ENCODE results near the gene TULP1.

Gene TULP1

DNA sequence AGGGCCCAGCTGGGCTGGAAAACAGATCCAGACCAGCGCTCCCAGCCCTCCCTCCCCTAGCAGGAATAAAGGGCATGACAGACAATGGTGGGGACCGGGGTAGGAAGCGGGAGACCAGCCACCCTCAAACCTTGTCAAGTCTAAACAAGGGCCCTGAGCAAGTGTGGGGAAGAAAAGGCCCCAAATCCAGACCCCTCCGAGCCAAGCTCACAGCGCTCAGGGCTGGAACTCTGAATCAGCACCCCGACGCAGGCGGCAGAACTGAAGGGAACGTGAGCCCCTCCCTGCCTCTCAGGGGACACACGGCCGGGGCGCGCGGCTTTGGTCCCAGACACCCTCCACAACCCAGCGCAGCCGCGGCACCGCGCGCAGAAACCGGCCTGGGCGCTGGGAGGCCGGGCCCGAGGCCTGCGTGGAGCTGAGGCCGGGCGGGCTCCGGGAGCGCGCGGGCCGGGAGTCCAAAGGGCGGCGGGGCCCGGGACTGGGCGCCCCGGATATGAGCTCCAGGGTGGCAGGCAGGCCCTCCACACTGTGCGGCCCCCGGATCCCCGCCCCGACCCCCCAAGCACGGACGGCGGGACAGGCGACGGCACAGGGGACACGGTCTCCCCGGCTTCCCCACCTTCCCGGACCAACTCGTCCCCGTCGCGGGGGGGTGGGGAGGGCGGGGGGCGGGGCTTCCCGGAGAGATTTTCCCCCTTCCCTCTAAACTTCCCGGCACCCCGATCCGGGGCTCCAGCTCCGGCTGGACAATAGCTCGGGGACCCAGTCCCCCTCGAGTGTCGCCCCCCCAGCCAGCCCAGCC is 16.5 kb downstream of the TULP1 start:
- DNase-seq, result no peak

DNA sequence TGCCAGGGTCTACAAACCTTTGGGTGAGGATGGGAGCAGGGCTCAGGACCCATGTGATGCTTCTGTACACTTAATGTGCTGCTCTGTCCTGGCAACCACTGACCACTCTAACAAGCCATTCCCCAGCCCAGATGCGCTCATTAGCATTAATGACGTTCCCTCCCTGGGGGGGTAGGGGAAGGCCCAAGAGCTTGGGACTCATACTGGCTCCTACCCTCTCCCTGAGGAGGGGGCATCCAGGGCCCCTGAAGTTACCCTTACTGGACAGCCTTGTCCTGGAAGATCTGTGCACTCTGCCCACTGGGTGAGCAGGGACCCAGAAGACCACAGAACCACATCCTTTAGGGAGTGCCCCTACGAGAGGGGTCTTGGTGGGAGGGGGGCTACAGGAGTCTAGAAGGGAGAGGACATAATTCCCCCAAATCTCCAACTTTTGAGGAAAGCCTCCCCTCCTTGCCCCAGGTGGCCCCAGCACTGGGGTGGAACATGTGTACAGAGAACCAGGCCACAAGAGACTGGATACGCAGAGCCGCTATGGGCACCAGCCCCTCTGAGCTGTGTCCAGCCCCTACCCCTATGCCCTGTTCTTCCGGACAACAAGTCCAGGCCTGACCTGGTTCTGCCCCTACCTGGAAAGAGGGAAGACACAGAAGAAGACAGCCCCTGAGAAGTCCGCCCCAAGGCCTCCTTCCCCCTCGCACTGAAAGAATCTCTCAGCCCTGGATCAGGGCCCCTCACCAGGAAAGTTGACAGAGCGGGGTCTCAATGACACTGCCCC is 17.2 kb downstream of the TULP1 start:
- DNase-seq, result no peak

DNA sequence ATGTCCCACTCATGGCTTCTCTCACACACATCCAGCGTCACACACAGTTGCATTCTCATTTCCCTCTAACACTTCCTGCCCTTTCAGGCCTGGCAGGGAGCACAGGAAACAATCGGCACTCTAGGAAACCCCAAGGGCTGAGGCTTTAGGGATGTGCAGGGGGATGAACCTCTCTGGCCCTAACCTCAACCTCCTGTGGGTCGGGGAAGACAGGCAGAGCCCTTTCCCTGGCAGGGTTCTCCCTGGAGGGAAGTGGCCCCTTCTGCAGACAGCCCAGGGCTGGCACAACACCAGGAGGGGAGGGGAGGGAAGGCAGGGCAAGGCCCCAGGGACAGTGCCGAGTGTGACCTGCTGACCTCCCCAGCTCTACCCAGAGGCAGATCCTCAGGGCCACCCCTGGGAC is 18.5 kb downstream of the TULP1 start:
- DNase-seq, result no peak

DNA sequence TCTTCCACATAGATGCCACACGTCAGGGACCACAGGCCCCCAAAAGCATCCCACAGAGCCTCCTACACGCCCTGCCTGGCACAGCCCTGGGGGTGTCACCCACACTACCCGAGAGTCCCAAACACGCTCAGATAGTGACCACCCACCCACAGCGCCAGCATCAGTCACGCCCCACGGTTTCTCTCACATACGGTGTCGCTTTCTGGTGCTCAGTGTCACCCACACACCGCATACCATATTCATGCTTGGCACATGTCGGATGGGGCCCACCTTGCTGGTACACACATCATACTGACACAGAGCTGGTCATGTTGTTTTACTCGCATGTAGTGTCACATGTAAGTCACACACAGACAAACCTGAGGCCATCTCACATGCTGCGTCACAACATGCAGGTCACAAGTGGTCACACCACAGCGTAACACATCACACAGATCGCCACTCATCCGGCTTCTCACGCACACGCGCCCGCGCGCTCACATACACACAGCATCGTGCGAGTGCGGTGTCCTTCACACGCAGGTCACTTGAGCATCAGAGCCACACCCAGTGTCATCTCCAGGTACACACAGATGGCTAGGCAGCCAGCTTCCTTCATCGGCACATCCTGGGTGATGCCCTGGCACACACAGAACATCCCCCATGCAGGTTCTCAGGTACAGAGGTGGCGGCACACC is 19.3 kb downstream of the TULP1 start:
- no peak for DNase-seq

DNA sequence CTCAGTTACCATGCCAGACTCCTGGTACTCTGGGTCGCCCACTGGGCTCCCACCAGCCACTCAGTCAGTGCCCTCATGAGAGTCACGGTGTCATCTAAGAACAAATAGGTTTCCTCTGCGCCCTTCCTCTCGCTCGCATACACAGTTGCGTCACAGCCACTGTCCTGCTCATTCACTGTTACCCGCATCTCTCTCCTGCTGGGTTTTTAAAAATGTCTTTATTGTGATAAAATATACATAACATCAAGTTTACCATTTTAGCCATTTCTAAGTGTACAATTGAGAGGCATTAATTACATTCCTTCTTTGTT is 19.8 kb downstream of the TULP1 start:
- no peak for DNase-seq

DNA sequence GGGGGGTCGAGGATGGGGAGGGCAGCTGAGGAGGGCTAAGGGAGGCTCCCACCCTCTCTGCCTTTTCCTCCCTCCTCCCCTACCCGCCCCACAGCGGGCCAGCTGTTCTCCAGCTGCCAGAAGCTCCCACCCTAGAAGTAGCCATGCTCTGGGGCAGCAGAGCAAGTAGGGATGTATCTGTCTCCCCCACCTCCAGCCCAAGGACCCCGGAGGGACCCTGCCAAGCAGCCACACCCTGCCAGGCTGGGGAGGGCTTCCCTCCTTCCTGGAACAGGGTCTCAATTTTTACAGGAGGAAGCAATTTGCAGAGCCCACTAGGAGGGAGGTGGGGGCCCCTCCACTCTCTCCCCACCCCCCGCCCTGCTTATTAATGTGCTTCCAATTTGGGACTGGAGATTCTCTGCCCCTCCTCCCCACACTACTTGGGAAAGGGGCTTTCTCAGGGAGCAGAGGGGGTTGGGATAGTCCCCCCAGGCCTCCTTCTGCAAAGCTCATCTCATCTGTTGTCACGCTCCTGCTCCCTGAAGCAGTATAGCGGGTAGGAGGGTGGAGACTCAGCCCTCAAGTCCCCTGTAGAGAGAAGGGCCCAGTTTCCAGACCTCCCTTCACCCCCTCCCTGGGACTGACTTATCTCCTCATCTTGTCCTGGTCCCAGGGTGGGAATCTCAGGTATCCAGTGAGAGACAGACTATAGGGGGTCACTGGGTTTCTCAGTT is 20.3 kb downstream of the TULP1 start:
- no peak for DNase-seq

DNA sequence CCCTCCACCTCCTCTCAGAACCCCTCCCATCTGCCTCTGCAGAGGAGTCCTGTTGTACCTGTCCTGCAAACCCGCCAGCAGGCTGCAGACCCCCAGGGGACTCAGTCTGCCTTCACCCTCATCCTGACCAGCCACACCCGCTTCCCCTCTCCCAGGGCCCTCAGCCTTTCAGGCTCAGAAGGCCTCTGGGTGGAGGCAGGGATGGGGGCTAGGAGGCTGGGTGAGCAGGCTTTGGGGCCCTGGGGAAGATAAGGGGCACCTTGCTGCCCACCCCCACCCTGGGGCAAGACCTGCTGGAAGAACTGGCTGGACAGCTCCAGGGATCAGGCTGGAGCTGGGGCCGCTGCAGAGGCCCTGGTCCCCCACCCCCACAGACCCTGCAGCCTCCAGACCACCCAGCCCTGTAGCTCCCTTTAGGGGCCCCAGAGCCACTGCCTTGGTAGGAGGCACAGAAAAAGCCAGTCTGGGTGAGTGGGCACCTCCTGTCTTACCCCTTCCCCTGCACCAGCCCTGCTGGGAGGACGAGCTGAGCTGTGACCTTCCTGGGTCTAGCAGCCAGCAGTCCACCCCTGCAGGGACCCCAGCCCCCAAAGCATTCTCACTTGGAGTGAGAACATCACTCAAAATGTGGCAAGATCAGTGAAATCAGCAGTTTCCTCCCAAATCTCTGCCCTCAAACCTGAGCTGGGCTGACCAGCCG is 21.0 kb downstream of the TULP1 start:
- no peak for DNase-seq

DNA sequence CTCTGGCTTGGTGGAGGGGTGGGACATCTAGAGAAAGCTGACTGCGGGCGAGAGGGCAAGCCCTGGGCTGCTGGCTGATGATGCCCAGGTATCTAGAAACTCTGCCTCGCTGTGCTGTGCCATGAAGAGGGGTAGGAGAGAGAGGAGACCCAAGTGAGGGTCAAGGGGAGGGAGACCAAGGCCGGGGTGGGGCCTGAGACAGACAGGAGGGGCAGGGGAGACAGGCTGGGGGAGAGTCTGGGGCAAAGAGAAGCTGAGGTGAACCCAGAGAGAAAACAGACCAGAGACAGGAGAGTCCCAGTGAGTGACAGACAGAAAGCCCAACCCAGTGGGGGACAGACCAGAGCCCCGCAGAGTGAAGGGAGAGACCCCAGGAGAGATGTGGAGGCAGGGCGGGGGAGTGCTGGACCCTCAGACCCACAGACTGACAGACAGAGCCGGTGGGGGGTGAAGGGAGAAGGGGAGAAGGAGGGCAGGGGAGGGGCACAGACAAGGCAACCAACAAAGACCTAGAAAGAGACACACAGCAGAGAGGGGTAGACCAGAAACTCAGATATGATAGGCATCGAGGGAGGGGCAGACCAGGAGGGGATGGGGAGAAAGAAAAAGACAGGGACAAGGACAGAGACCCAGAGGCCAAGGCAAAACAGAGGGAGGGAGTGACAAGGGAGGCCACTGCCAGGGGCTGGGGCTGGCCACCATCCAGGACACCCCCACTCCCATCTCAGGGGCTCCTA is 21.7 kb downstream of the TULP1 start:
- DNase-seq, result no peak

DNA sequence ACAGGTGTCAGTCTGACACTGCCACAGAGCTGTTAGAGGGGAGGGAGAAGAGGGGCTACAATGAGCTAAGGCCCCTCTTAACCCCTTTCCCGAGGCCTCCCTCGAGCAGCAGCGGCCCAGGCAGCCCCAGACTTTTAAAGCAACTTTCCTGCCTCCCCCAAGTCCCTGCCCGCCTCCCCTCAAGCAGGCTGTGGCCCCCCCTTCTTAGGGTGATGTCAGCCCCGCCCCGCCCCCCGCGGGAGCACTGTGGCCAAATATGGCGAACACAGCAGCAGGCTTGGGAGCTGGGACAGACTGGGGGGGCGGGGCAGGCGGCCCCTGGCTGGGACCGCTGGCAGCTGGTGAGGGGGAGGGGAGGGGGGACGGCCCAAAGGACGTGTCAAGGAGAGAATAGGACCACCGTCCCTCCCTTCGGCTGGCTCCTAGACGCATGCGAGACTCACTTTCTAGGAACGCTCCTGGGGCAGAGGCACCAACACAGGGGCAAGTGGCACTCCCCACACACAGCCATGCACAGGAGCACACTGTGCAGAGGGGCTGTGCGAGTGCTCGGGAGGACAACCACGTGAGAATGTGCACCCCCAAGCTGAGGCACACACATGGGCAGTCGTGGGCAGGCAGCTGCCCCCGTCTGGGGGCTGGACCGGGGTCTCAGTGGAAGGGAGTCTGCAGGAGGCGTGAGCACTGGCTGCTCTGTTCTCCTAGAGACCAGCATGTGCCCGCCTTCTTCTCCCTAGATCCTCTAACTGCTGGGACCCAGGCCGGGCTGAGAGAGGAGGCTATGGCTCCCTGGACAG is 22.5 kb downstream of the TULP1 start:
- no peak for DNase-seq

DNA sequence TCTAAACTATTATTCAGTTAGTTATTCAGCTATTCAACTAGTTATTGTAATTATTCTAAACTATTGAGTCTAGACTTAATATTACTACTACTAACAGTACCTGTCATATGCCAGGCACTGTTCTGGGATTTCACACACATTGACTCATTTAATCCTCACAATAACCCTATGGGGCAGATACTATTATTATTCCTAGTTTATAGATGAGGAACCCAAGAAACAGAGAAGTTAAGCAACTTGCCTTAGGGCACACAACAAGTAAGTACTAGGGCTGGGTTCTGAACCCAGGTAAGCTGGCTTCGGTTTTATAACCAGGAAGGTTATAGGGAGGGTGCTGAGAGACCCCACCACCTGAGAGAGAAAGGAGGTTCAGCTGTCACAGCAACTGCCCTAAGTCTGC is 23.6 kb downstream of the TULP1 start:
- no peak for DNase-seq

DNA sequence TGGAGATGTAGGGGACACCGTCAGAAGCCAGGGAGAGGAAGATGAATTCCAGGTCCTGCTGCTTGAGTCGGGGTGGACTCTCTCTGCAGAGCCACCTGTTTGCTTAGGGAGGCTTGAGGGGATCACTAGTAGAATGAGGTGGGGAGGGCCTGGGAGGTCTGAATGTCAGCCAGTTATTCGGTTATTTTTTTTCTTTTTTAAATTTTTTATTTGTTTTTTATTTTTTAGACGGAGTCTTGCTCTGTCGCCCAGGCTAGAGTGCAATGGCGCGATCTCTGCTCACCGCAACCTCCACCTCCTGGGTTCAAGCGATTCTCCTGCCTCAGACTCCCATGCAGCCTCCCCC is 24.2 kb downstream of the TULP1 start:
- no peak for DNase-seq

DNA sequence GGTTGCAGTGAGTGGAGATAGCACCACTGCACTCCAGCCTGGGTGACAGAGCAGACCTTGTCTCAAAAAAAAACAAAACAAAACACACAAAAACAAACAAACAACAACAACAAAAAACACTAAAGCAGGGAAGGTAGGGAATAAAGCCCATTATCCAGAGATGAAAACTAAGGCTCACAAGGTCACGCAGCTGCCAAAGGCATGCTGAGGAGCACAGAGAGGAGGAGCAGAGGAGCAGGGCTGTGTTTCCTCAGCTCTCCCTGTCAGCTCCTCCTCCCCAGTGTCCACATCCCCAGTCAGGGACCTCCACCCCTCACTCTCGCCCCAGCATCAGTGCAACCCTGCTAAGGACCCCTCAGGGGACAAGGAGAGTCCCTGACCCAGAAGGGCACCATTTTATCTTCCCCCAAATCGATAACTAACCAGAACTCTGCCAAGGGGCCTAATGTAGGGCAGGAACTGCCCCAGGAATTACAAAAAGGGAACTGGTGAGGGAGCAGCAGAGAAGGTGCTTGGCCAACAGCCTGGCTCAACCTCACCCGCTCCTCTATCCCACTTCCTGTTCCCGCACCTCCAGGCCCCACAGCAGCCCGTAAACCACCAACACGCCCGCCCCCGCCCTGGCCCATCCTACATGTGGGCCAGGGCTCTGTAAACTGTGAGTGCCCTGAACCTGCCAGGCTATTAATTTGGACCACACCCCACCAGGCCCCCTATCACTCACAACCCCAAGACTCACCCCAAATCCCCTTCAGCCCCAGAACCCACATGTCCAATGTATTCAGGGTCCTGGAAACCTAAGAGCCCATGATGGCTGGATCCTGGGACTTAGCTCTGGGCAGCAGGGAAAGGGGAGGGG is 24.8 kb downstream of the TULP1 start:
- DNase-seq, result peak; percentile 9

DNA sequence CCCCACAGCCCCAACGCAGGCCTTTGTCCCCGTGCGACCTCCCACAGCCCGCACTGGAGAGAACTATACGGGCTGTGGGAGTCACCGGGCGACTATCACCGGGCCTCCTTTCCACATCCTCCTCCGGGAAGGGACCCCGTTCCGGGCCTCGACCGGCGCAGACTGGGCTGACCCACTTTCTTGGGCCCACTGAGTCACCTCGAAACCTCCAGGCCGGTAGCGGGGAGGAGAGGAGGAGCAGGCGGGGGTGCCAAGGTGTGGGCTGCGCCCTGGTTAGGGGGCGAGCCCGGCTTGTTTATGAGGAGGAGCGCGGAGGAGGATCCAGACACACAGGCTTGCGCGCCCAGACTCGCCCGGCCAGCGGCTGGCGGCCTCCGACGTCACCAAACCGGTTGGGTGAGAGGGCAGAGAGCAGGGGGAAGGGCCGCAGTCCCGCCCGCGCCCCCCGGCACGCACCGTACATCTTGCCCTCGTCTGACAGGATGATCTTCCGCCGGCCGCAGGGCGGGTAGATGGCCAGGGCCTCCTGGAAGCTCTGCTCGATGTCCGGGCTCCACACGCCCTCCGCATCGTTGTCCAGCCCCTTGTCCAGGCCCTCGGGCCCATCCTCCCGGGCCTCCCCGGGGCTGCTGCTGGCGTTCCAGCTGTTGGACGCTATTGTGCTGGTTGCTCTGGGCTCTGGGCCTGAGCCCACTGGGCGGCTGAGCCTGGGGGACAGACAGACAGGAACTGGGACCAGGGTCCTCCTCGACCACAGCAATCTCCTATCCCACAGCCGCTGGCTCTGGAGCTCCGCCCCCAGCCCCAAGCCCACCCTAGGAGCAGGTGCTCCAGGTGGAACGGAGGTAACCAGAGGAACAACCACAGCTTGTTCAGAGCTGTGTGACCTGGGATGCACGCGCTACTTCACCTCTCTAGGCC is 26.4 kb downstream of the TULP1 start:
- peak; percentile 56 for DNase-seq

DNA sequence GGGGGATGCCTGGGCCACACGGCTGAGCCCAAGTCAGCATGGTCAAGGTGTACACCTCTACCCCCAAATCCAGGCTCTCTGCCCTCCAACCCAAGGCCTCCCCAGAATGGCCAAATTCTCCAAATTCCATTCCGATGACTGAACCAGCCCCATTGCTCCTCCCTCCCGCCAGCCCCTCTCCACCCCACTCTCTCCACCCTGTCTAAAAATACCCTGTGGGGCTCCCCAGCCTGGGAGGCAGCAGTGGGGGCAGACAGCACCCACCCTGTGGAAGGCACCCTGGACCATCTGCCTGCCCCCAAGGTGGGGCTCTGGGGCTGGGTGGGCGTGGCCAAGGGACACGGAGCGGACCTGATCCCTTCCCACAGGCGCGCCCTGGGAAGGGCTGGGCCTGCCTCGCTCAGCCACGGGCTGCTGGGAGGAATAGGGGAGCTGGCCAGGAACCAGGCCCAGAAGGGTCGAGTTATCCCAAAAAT is 27.3 kb downstream of the TULP1 start:
- peak; percentile 61 for DNase-seq

DNA sequence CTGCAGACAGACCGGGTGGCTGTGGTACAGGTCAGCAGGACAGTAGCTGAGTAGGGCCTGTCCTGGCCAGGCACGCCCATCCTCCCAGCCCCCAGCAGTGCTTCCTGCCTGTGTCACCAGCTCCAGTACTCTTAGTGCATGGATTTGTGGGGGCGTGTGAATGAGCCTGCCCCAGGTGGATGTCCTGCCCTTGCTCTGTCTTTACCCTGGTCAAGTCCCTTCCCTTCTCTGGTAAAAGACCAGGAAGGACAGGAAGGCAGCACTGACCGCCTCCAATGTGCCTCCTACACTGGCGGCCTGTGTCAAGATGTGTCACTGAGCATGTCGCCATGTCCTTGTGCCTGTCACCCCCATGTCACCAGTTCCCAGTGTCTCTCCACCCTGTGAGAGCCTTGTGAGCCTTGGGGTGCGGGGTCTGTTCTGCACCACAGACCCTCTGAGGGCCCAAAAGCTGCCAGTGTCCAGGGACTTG is 27.7 kb downstream of the TULP1 start:
- peak; percentile 39 for DNase-seq

DNA sequence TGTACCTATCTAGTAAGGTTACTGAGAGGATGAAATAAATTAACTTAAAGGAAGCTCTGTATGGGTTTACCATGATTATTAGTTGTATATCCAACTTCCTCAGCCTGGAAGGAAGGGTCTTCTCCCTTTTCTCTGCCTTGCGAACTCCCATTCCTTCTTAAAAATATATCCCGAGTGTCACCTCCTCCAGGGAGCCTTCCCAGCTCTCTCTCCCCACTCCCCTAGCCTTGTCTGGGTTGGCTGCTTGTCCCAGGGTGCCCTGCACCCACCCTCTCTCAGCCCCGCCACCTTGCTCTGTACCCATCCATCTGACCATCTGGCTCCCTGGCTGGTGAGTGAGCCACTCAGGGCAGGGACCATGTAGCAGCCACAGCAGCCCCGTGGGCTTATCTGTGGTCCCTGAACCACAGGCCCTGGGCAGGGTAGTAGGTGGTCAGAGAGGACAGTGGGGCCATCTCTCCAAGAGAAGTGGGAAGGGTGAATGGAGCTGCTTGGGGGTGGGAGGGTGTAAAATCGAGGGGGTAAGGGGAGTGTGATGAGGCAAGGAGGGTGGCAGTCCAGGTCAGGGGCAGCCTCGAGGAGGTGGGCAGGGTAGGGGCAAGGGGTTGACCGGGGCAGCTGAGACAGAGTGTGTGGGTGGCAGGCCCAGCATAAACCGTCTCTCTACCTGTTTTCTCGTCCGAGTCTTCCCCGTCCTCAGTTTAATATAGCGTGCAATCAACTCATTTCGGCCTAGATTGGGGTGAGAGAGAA is 28.6 kb downstream of the TULP1 start:
- DNase-seq, result no peak

DNA sequence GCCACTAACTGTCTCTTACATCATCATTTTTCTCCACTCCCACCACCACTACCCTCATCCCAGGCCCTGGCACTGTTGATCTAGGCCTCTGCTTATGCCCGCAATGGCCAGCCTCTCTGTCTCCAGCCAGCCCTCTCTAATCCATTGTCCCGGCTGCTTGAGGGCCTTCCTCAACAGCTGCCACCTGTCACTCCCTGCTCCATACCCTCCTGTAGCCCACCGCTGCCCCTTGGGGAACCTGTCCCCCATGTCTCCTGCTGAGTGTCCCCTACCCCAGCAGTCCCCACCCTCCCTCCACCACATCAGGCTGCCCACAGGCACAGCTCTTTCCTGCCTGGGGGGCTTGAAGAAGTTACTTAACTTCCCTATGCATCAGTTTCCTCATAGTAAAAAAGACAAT is 29.2 kb downstream of the TULP1 start:
- no peak for DNase-seq

DNA sequence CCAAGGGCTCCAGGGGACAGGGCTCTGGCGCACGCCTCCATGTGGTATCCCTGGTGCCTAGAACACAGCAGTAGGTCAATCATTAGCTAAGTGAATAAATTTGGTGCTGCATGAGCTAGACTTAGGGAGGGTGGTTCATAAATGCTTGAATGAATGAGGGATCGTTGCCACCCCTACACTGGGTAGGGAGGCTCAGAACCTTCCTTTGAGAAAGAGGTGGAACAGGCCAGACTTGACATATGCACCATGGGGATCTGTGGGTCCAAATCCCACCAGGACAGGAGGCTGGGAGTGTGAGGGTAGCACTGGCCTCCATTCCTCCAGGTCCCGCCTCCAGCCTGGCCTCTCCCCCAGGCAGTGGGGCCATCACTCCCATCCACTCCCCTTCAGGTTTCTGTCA is 29.6 kb downstream of the TULP1 start:
- DNase-seq, result no peak
